Measurements from ENCODE around the gene ENPP4.

- no peak for TF ChIP-seq ZSCAN18 (tag by site-specific recombination; IDR thresholded peaks at IDR 0.05)
- TF ChIP-seq CTCF (tag by site-specific recombination; IDR thresholded peaks at IDR 0.05) = no peak
- TF ChIP-seq ZSCAN23 (tag by site-specific recombination; IDR thresholded peaks at IDR 0.05) = no peak
- no peak for TF ChIP-seq ZNF10 (tag by site-specific recombination; IDR thresholded peaks at IDR 0.05)
- TF ChIP-seq ZNF398 (tag by site-specific recombination; IDR thresholded peaks at IDR 0.05) = no peak
- TF ChIP-seq SETDB1 (IDR thresholded peaks at IDR 0.05; ENCODE audit: insufficient read length, low read length) = no peak
- no peak for TF ChIP-seq FEZF1 (tag by site-specific recombination; IDR thresholded peaks at IDR 0.05)
- TF ChIP-seq ZNF549 (tag by site-specific recombination; IDR thresholded peaks at IDR 0.05) = no peak
- no peak for TF ChIP-seq ZNF768 (tag by site-specific recombination; IDR thresholded peaks at IDR 0.05)
- TF ChIP-seq ZNF24 (tag by site-specific recombination; IDR thresholded peaks at IDR 0.05) = no peak
- no peak for TF ChIP-seq REST (tag by site-specific recombination; IDR thresholded peaks at IDR 0.05)
Observed at GRCh38 chr6:46129291-46129628, 529 bp upstream of the ENPP4 start.
